H1 (cell line): Measurements from ENCODE around the gene SEC31A. TPM values are rescaled to one million over a fixed set of nuclear protein-coding genes. Genes with fewer than 3 reads are reported as not detected.

ENCODE experiments used
- CBX5 ChIP-seq: fragments of 300-800, 300-1000 bp; sonication (generic); IDR thresholded peaks from 2 replicates; pipeline ENCODE4 v1.7.1; 2016; ENCODE audit warnings: antibody characterized with exemption, low read length, low read depth
- CEBPB ChIP-seq: IDR thresholded peaks from 2 replicates; pipeline ENCODE4 v1.6.1; 2012; ENCODE audit warnings: low read depth, low read length
- CHD2 ChIP-seq: IDR thresholded peaks from 2 replicates; pipeline ENCODE4 v1.6.1; 2012; ENCODE audit warnings: low read length, improper control_type of control experiment
- CTBP2 ChIP-seq: IDR thresholded peaks from 2 replicates; pipeline ENCODE4 v1.7.0; 2011; ENCODE audit warnings: borderline replicate concordance, mild to moderate bottlenecking, moderate library complexity, mixed read lengths, low read length; ENCODE audit not compliant: insufficient read depth, insufficient read length
- EP300 ChIP-seq, 2 experiments: IDR thresholded peaks; 1 replicate in 1 of 2; 2 replicates in 1 of 2; pipeline ENCODE4 v1.6.1; 2011 to 2012; ENCODE audit warnings: low read depth in 2 of 2, low read length in 2 of 2, mild to moderate bottlenecking in 2 of 2, borderline replicate concordance in 1 of 2, inconsistent platforms in 1 of 2, moderate library complexity in 1 of 2
- GABPA ChIP-seq: IDR thresholded peaks from 2 replicates; pipeline ENCODE4 v1.6.1; 2011; ENCODE audit warnings: mild to moderate bottlenecking, low read length, moderate library complexity, borderline replicate concordance; ENCODE audit not compliant: insufficient read depth
- KDM1A ChIP-seq: fragments of 200-600, 300-600 bp; sonication (generic); IDR thresholded peaks from 2 replicates; pipeline ENCODE4 v1.7.1; 2016; ENCODE audit warnings: mild to moderate bottlenecking, low read length, borderline replicate concordance
- MAFK ChIP-seq: IDR thresholded peaks from 2 replicates; pipeline ENCODE4 v1.6.1; 2012; ENCODE audit warnings: low read depth, mild to moderate bottlenecking, improper control_type of control experiment, low read length
- ZNF274 ChIP-seq: IDR thresholded peaks from 2 replicates; pipeline ENCODE4 v1.7.0; 2012; ENCODE audit warnings: low read length, borderline replicate concordance; ENCODE audit errors: extremely low read depth
- polyA plus RNA-seq, 7 experiments: library from polyadenylated mRNA; depleted of rRNA in 3 of 7; stranded (reverse) in 5 of 7; unstranded in 2 of 7; fragments of >200 nt in 5 of 7; fragments of 200-250 nt in 2 of 7; gene quantifications; 1 replicate in 5 of 7; 2 replicates in 1 of 7; 4 replicates in 1 of 7; pipeline versions ENCODE4 v1.2.1 to v1.2.3, GENCODE V29; 2011 to 2013; ENCODE audit warnings: missing spikeins in 2 of 7, mixed read lengths in 2 of 7
- total RNA-seq: library from RNA; stranded (reverse); fragmentation: NEBNext Ultra II Directional; extraction: Animal tissue kit (Norgen Biotek cat#: 25700); gene quantifications from 2 replicates; pipeline ENCODE4 v1.2.1, GENCODE V29; 2021
- TF ChIP-seq, protein P1 (sequence below): IDR thresholded peaks from 2 replicates; pipeline ENCODE4 v1.6.1; 2011; ENCODE audit warnings: low read depth, mild to moderate bottlenecking, low read length; ENCODE audit not compliant: insufficient read depth

Gene SEC31A
- total and polyA plus RNA-seq, 2 of the 8 experiments (the other 6 are each of a cell fraction or from before 2014, with no cell fraction given), result 112 to 125 TPM

DNA sequence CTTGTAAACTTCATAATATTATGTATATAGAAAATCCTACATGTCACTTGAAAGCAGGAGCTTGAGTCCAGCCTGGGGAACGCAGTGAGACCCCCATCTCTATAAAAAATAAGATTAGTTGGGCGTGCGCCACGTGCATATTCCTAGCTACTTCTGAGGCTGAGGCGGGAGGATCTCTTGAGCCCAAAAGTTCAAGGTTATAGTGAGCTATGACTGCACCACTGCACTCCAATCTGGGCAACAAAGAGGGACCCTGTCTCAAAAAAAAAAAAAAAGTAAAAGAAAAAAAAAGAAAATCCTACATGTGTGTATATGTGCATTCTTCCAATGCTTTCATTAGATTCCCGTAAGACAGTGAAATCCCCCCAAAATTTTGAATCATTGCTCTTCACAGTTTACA, 1.7 kb downstream of the SEC31A start (continued):
- TF ChIP-seq, protein P1, sequence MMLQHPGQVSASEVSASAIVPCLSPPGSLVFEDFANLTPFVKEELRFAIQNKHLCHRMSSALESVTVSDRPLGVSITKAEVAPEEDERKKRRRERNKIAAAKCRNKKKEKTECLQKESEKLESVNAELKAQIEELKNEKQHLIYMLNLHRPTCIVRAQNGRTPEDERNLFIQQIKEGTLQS, result no peak
- no peak for TF ChIP-seq GABPA
- no peak for TF ChIP-seq EP300 (IDR thresholded peaks at IDR 0.05; ENCODE audit: borderline replicate concordance in 1 of 2, low read depth in 2 of 2, low read length in 2 of 2)
- no peak for TF ChIP-seq KDM1A
- no peak for TF ChIP-seq CHD2
- TF ChIP-seq CTBP2, result no peak
- no peak for TF ChIP-seq CBX5
- no peak for TF ChIP-seq MAFK
- TF ChIP-seq CEBPB, result no peak
- no peak for TF ChIP-seq ZNF274
